SU-DHL-6 (cell line): ENCODE data around the gene OMA1.

ENCODE experiments used
- EZH2phosphoT487 ChIP-seq: fragments of 200-600 bp; sonication (generic), shearing (Covaris generic); conservative IDR thresholded peaks from 2 replicates; pipeline ENCODE4 v1.6.1; 2018; ENCODE audit warnings: mild to moderate bottlenecking, antibody characterized with exemption, low read length, moderate library complexity, mixed read lengths
- TF ChIP-seq, protein P1 (sequence below): fragments of 200-600 bp; sonication (generic); IDR thresholded peaks from one replicate; pipeline ENCODE4 v1.5.1; 2017; ENCODE audit warnings: antibody characterized with exemption, mild to moderate bottlenecking, low read length, moderate library complexity; ENCODE audit not compliant: insufficient read depth, poor library complexity, severe bottlenecking

DNA sequence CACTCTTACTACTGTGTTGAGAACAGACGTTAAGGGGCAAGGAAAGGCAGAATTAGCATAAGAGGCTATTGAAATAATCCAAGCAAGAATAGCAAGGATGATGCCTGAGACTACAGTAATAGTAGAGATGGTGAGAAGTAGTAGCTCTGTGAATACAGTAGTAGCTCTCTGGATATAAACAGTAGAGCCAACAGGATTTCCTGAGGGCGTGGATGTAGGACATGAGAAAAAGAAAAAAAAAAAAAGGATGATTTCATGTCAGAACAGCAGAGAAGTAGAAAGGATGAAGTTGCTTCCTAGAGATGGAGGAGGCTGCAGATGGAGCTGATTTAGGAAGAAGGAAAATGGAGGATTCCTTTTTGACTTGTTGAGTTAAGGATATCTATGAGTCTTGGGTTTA is 112.3 kb downstream of the OMA1 start:
- TF ChIP-seq, protein P1, sequence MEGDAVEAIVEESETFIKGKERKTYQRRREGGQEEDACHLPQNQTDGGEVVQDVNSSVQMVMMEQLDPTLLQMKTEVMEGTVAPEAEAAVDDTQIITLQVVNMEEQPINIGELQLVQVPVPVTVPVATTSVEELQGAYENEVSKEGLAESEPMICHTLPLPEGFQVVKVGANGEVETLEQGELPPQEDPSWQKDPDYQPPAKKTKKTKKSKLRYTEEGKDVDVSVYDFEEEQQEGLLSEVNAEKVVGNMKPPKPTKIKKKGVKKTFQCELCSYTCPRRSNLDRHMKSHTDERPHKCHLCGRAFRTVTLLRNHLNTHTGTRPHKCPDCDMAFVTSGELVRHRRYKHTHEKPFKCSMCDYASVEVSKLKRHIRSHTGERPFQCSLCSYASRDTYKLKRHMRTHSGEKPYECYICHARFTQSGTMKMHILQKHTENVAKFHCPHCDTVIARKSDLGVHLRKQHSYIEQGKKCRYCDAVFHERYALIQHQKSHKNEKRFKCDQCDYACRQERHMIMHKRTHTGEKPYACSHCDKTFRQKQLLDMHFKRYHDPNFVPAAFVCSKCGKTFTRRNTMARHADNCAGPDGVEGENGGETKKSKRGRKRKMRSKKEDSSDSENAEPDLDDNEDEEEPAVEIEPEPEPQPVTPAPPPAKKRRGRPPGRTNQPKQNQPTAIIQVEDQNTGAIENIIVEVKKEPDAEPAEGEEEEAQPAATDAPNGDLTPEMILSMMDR: no peak
- TF ChIP-seq EZH2phosphoT487: no peak
